Lung (tissue), 12 donors: Measurements from ENCODE around the gene ALKBH7. TPM values are rescaled to one million over a fixed set of nuclear protein-coding genes. Genes with fewer than 3 reads are reported as not detected.

Experiments used
- ATAC-seq: fragments of 200-7000 bp; cut with Tn5 transposase; one replicate; pipeline ENCODE4 v1.9.1; 2020; ENCODE audit warnings: moderate number of reproducible peaks; ENCODE audit not compliant: insufficient read depth, low FRiP score
- DNase-seq, 3 donors: peaks; one replicate each; pipeline ENCODE4 v3.0.0-alpha.2; 2013 to 2017
- H3K27ac ChIP-seq, 2 donors: one replicate each; pipeline ENCODE4 v1.5.1; 2013; ENCODE audit warnings: mild to moderate bottlenecking in 2 of 2, moderate library complexity in 2 of 2, control low read depth in 1 of 2, inconsistent platforms in 1 of 2, low read depth in 1 of 2, low read length in 1 of 2
- H3K27me3 ChIP-seq, 3 donors: one replicate each; pipeline ENCODE4 v1.5.1; 2013; ENCODE audit warnings: low read length in 2 of 3; ENCODE audit not compliant: control insufficient read depth in 3 of 3, insufficient read depth in 3 of 3
- H3K36me3 ChIP-seq, 4 donors: one replicate each; pipeline ENCODE4 v1.5.1; 2013; ENCODE audit warnings: low read length in 4 of 4, mild to moderate bottlenecking in 1 of 4, moderate library complexity in 1 of 4; ENCODE audit not compliant: control insufficient read depth in 4 of 4, insufficient read depth in 4 of 4
- H3K4me1 ChIP-seq, 5 donors: one replicate each; pipeline ENCODE4 v1.5.1; 2013; ENCODE audit warnings: low read length in 5 of 5, mild to moderate bottlenecking in 2 of 5, moderate library complexity in 1 of 5; ENCODE audit not compliant: control insufficient read depth in 5 of 5, insufficient read depth in 5 of 5
- H3K4me3 ChIP-seq: one replicate; pipeline ENCODE4 v1.5.1; 2013; ENCODE audit warnings: mild to moderate bottlenecking, control low read depth, moderate library complexity
- H3K9ac ChIP-seq, 2 donors: one replicate each; pipeline ENCODE4 v1.5.1; 2013; ENCODE audit warnings: low read length in 2 of 2, control low read depth in 1 of 2; ENCODE audit not compliant: insufficient read depth in 1 of 2
- H3K9me3 ChIP-seq, 4 donors: one replicate each; pipeline ENCODE4 v1.5.1; 2013; ENCODE audit warnings: low read length in 3 of 4, mild to moderate bottlenecking in 1 of 4, moderate library complexity in 1 of 4; ENCODE audit not compliant: control insufficient read depth in 4 of 4, insufficient read depth in 3 of 4
- WGBS, 2 donors: extraction: QIAGEN DNeasy Blood & Tissue Kit; methylation state at CpG; one replicate each; pipeline ENCODE4 v1.1.7; 2013; 5-methylcytosine and 5-hydroxymethylcytosine counted together
- polyA plus RNA-seq, 2 donors: library from polyadenylated mRNA; stranded (reverse); fragments of 200-250 nt; gene quantifications; one replicate each; pipeline ENCODE4 v1.2.1, GENCODE V29; 2013
- total RNA-seq, 2 donors: library from RNA; depleted of rRNA in 1 of 2; stranded (reverse); fragments of >200 nt in 1 of 2; gene quantifications; one replicate each; pipeline ENCODE4 v1.2.1, GENCODE V29; 2014 to 2021
- TF ChIP-seq, protein P1 (sequence below): IDR thresholded peaks from 2 replicates; pipeline ENCODE4 v1.5.1; 2012; ENCODE audit warnings: mild to moderate bottlenecking; ENCODE audit errors: control extremely low read depth, extremely low read depth
- donor health status: control.
- donor health status: control.
- donor health status: Bipolar disorder and iron deficiency.
- donor health status: healthy.
- donor health status: DM: yes; HTN: yes; CAD: no.

Gene ALKBH7
- total and polyA plus RNA-seq, 4 donors = 26.8 to 84.2 (median 53.4) TPM

DNA sequence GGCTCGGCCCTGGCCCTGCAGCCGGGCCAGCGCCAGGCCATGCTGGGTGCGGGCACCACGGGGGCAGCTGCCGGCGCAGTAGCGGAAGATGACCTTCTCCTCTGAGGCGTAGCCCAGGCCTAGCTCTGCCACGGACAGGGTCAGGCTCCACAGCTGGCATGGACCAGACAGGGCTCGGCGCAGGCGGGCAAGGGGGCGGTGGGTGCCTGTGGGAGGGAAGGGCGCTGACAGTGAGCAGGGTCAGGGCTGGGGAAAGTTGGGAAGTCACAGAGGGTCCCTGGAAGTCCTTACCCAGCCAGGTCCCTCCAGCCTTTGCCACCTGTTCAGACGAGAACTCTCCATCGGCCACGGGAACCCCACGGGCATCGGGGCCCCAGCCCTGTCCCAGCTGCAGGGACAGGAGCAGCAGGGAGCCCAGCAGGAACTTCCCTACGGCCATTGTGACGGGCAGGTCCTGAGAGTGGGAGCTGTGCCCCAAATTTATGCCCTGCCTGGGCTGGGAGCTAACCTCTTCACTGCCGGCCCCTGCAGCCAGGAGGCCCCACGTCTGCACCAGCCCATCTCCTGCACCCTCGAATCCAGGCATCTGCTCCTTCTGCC is 2.9 kb downstream of the ALKBH7 start, which contains the start of gene PSPN:
Gene PSPN (minus strand): TSS at position 523 of the 600 bp plus-strand sequence. CDS start 84 bp downstream, at position 439.
- H3K9me3 ChIP-seq = peaks cover 0 to 8% (median 3%) of the 10 kb centered on the region in 4 donors
- peaks cover 0 to 12% (median 6%) of the 10 kb centered on the region in 5 donors for H3K4me1 ChIP-seq
- H3K9ac ChIP-seq = no peak within 1 kb of the TSS
- TF ChIP-seq, protein P1, sequence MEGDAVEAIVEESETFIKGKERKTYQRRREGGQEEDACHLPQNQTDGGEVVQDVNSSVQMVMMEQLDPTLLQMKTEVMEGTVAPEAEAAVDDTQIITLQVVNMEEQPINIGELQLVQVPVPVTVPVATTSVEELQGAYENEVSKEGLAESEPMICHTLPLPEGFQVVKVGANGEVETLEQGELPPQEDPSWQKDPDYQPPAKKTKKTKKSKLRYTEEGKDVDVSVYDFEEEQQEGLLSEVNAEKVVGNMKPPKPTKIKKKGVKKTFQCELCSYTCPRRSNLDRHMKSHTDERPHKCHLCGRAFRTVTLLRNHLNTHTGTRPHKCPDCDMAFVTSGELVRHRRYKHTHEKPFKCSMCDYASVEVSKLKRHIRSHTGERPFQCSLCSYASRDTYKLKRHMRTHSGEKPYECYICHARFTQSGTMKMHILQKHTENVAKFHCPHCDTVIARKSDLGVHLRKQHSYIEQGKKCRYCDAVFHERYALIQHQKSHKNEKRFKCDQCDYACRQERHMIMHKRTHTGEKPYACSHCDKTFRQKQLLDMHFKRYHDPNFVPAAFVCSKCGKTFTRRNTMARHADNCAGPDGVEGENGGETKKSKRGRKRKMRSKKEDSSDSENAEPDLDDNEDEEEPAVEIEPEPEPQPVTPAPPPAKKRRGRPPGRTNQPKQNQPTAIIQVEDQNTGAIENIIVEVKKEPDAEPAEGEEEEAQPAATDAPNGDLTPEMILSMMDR = no peak
- H3K27me3 ChIP-seq = no peaks in the 10 kb centered on the region
- H3K36me3 ChIP-seq = peaks cover 12 to 31% (median 18%) of the 10 kb centered on the region in 4 donors
- ATAC-seq (no peak), DNase-seq (no peak)
- no peak within 1 kb of the TSS for H3K4me3 ChIP-seq
- no peak within 1 kb of the TSS for H3K27ac ChIP-seq
- 89 to 91% methylated on average over 25 of the region's 25 CpGs for WGBS, 2 donors

DNA sequence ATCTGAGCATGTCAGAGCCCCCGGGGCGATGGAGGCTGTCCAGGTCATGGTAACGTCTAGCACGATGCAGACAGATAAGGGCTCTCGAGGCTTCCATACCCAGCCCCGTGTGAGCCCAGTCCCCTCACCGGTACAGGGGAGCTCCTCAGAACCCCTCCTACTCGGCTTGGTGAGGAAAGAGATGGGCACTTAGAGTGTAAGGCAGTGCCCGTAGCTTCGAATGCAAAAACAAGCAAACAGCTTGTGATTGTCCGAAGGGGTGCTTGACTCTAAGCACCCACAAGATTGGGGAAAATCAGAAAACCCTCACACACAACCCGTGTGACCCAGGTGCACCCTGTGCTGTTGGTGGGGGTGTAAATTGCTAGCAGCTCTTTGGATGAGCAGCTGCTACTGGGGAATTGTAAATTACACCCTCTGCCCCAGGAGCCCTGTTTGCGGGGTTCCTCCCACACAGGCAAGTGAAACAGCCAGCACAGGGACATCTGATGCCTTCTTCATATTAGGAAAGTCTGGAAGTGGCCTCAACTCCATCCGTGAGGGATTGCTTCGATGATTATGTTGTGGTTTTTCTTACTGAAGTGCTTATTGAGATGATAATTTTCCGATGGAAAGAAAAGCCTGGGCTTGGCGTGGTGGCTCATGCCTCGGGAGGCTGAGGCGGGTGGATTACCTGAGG is 4.1 kb downstream of the ALKBH7 start:
- Histone ChIP-seq H3K4me1 (peaks cover 0 to 12% (median 6%) of the 10 kb centered on the region in 5 donors), H3K9me3 (peaks cover 0 to 9% (median 3%) of the 10 kb centered on the region in 4 donors), H3K9ac (no peak overlapping the region), H3K36me3 (peaks cover 17 to 42% (median 30%) of the 10 kb centered on the region in 4 donors), H3K27ac (no peak overlapping the region), H3K4me3 (no peak overlapping the region), H3K27me3 (no peaks in the 10 kb centered on the region)
- ATAC-seq = no peak
- WGBS, 2 donors = 79 to 89% methylated on average over 19 of the region's 19 CpGs
- DNase-seq = no peak
- TF ChIP-seq, protein P1 = no peak

DNA sequence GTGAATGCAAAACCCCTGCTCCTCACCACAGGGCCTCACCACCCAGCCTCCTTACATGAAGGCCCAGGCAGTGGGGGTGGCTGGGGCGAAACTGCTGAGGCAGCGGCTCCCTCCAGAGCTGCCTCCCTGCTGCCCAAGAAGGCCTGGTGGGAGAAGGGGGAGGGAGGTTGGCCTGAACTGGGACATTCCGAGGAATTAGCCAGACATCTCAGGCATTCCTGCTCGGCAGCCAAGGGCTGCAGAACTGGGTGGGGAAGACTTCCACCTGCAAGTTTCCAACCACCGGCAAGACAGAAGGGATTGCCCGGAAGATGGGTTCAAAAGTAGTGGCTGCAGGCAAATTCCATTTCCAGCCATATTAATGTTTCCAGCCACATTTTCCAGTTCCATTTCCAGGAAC is 5.4 kb downstream of the ALKBH7 start:
- H3K27ac ChIP-seq = no peak overlapping the region
- no peaks in the 10 kb centered on the region for H3K27me3 ChIP-seq
- WGBS, 2 donors = 67 to 83% methylated on average over 6 of the region's 6 CpGs
- H3K9ac ChIP-seq = no peak overlapping the region
- H3K36me3 ChIP-seq = peaks cover 27 to 54% (median 35%) of the 10 kb centered on the region in 4 donors
- peaks cover 0 to 7% (median 4%) of the 10 kb centered on the region in 5 donors for H3K4me1 ChIP-seq
- DNase-seq (no peak), ATAC-seq (no peak)
- TF ChIP-seq, protein P1 = no peak
- no peak overlapping the region for H3K4me3 ChIP-seq
- H3K9me3 ChIP-seq = peaks cover 0 to 9% (median 3%) of the 10 kb centered on the region in 4 donors
